ENCODE results near the gene MTHFD1L. TPM values are rescaled to one million over a fixed set of nuclear protein-coding genes. Genes with fewer than 3 reads are reported as not detected.

Gene MTHFD1L
- total RNA-seq, 4 donors from 2014 or later = 4.3 to 23.1 (median 4.7) TPM

- Histone ChIP-seq H3K9me3 (no peaks in the 10 kb centered on the region), H3K4me3 (no peak overlapping the region), H3K27ac (no peak overlapping the region), H3K36me3 (no peaks in the 10 kb centered on the region), H3K4me1 (peaks cover 0 to 9% (median 0%) of the 10 kb centered on the region in 4 donors), H3K27me3 (no peaks in the 10 kb centered on the region)
- TF ChIP-seq CTCF (IDR thresholded peaks at IDR 0.05) = no peak
- TF ChIP-seq POLR2A (IDR thresholded peaks at IDR 0.05) = no peak
- DNase-seq = no peak
Observed at GRCh38 chr6:151128763-151129370, 263.4 kb downstream of the MTHFD1L start.

GRCh38 chr6:151130329-151130728 lies 264.8 kb downstream of the MTHFD1L start:
- Histone ChIP-seq H3K9me3 (no peaks in the 10 kb centered on the region), H3K4me1 (peaks cover 0 to 2% (median 0%) of the 10 kb centered on the region in 4 donors), H3K36me3 (no peaks in the 10 kb centered on the region), H3K4me3 (no peak overlapping the region), H3K27me3 (no peaks in the 10 kb centered on the region), H3K27ac (no peak overlapping the region)
- TF ChIP-seq CTCF (IDR thresholded peaks at IDR 0.05) (no peak), POLR2A (IDR thresholded peaks at IDR 0.05) (no peak)
- DNase-seq = no peak

- TF ChIP-seq POLR2A (IDR thresholded peaks at IDR 0.05) = no peak
- Histone ChIP-seq H3K36me3 (no peaks in the 10 kb centered on the region), H3K27me3 (no peaks in the 10 kb centered on the region), H3K4me3 (no peak overlapping the region), H3K27ac (no peak overlapping the region), H3K4me1 (no peaks in the 10 kb centered on the region), H3K9me3 (no peaks in the 10 kb centered on the region)
- no peak for DNase-seq
Observed at GRCh38 chr6:151131324-151132007, 266.0 kb downstream of the MTHFD1L start.

GRCh38 chr6:151136141-151136755 lies 270.7 kb downstream of the MTHFD1L start:
- H3K36me3 ChIP-seq = no peaks in the 10 kb centered on the region
- no peak for TF ChIP-seq POLR2A (IDR thresholded peaks at IDR 0.05)
- TF ChIP-seq CTCF (IDR thresholded peaks at IDR 0.05) = no peak
- DNase-seq = no peak
- H3K4me3 ChIP-seq = peak overlapping the region in 1 of 4 donors; percentile 23
- peak overlapping the region in 3 of 4 donors; percentile 14 to 35 (median 22) for H3K27ac ChIP-seq
- no peaks in the 10 kb centered on the region for H3K9me3 ChIP-seq
- H3K4me1 ChIP-seq = no peaks in the 10 kb centered on the region
- H3K27me3 ChIP-seq = no peaks in the 10 kb centered on the region

- no peaks in the 10 kb centered on the region for H3K36me3 ChIP-seq
- no peaks in the 10 kb centered on the region for H3K4me1 ChIP-seq
- no peak for DNase-seq
- TF ChIP-seq CTCF (IDR thresholded peaks at IDR 0.05) (no peak), POLR2A (IDR thresholded peaks at IDR 0.05) (no peak)
- no peaks in the 10 kb centered on the region for H3K9me3 ChIP-seq
- no peak overlapping the region for H3K27ac ChIP-seq
- no peaks in the 10 kb centered on the region for H3K27me3 ChIP-seq
- no peak overlapping the region for H3K4me3 ChIP-seq
Observed at GRCh38 chr6:151137542-151137941, 272.0 kb downstream of the MTHFD1L start.

GRCh38 chr6:151139524-151139923 lies 274.0 kb downstream of the MTHFD1L start:
- no peaks in the 10 kb centered on the region for H3K4me1 ChIP-seq
- no peaks in the 10 kb centered on the region for H3K27me3 ChIP-seq
- no peak overlapping the region for H3K27ac ChIP-seq
- H3K36me3 ChIP-seq = no peaks in the 10 kb centered on the region
- no peaks in the 10 kb centered on the region for H3K9me3 ChIP-seq
- DNase-seq = no peak
- no peak for TF ChIP-seq CTCF (IDR thresholded peaks at IDR 0.05)
- TF ChIP-seq POLR2A (IDR thresholded peaks at IDR 0.05) = no peak
- no peak overlapping the region for H3K4me3 ChIP-seq

Data from Peyer's patch (tissue), 4 donors.